ENCODE measurements around the gene EFEMP1. TPM values are rescaled to one million over a fixed set of nuclear protein-coding genes. Genes with fewer than 3 reads are reported as not detected.

The EFEMP1 gene
- total and polyA plus RNA-seq, 2 experiments from 2014 or later: 54.6 to 63.4 TPM

DNA sequence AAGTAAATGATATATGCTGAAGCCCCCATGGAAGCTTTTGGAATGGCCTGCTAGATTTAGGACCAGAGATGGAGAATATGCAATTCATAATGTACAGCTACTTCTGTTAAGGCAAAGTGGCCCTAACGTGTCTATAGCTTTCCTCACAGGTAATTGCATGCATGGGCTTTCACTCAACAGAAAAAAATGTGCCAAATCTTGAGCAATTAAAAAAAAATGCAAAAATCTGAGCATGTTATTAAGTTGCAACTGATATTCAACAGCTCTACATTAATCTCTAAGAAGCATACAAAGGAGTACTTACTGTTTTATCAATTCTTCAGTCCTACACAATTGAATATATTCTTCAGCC is 79.6 kb downstream of the EFEMP1 start:
- Histone ChIP-seq H3K4me3 (no peak overlapping the region), H3K36me3 (replicated peaks; ENCODE audit: insufficient read depth, low read depth) (no peaks in the 10 kb centered on the region), H3K4me2 (no peak overlapping the region), H2AFZ (no peak overlapping the region), H3K27me3 (no peaks in the 10 kb centered on the region), H3K9me3 (ENCODE audit: low read depth) (no peaks in the 10 kb centered on the region), H3K9me2 (replicated peaks; ENCODE audit: insufficient read depth) (no peaks in the 10 kb centered on the region), H3K4me1 (ENCODE audit: insufficient read depth) (peaks cover 34% of the 10 kb centered on the region), H4K20me1 (ENCODE audit: insufficient read depth, poor library complexity, severe bottlenecking) (no peaks in the 10 kb centered on the region), H3K79me2 (no peaks in the 10 kb centered on the region), H3K27ac (peak overlapping the region; percentile 75)
- TF ChIP-seq, protein P1, sequence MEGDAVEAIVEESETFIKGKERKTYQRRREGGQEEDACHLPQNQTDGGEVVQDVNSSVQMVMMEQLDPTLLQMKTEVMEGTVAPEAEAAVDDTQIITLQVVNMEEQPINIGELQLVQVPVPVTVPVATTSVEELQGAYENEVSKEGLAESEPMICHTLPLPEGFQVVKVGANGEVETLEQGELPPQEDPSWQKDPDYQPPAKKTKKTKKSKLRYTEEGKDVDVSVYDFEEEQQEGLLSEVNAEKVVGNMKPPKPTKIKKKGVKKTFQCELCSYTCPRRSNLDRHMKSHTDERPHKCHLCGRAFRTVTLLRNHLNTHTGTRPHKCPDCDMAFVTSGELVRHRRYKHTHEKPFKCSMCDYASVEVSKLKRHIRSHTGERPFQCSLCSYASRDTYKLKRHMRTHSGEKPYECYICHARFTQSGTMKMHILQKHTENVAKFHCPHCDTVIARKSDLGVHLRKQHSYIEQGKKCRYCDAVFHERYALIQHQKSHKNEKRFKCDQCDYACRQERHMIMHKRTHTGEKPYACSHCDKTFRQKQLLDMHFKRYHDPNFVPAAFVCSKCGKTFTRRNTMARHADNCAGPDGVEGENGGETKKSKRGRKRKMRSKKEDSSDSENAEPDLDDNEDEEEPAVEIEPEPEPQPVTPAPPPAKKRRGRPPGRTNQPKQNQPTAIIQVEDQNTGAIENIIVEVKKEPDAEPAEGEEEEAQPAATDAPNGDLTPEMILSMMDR (IDR thresholded peaks at IDR 0.05; ENCODE audit: poor library complexity): no peak
- TF ChIP-seq EZH2 (IDR thresholded peaks at IDR 0.05; ENCODE audit: borderline replicate concordance) (no peak), EZH2phosphoT487 (IDR thresholded peaks at IDR 0.05; ENCODE audit: low read depth, severe bottlenecking, unreplicated experiment) (no peak)
- WGBS (ENCODE audit: low lambda C conversion rate, missing lambda C conversion rate): 80% methylated on average over 1 of the region's 1 CpG
- DNase-seq (ENCODE audit: low spot score): no peak

DNA sequence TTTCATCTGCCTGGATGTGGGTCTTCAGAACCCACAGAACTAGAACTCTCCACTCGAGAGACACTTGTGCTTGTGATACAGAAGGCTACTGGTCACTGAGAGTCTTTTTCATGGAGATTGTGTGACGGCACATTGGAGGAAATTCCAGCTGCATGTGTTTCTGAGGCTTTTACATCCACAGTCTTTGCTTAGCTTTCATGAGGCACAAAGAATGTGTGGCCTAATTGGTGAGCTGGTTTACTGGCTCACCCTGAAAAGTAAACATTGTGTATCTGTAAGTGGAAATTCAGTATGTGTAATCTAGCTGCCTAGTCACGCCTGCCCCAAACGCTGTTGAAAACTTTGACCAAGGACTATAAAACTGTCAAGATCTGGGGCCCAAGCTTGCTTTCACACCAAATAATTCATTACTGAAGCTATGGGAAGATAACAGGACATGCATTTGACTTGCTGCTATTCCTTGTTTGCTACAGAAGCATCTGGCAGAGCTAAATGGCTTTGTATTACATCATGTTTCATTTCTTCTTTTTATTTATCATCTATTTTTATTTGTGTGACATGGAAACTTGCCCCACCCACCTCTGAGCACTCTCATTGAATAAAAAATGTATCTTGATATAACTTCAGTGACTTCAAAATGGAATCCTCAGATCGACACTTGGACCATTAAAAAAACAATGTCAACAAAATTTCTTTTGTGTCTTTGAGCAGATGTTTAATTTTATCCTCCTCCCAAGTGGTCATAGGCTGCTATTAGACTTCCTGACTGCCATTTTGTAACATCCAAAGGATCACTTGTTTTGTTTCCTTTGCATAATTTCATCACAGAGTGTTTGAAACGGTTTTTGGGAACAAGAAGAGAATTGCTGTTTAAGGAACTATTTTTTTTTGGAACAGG is 80.2 kb downstream of the EFEMP1 start:
- H3K27ac ChIP-seq: peak overlapping the region; percentile 93
- 24% methylated on average over 6 of the region's 6 CpGs for WGBS (ENCODE audit: low lambda C conversion rate, missing lambda C conversion rate)
- peak overlapping the region; percentile 37 for H3K4me2 ChIP-seq
- H3K36me3 ChIP-seq (replicated peaks; ENCODE audit: insufficient read depth, low read depth): no peaks in the 10 kb centered on the region
- no peaks in the 10 kb centered on the region for H4K20me1 ChIP-seq (ENCODE audit: insufficient read depth, poor library complexity, severe bottlenecking)
- peaks cover 40% of the 10 kb centered on the region for H3K4me1 ChIP-seq (ENCODE audit: insufficient read depth)
- H3K9me2 ChIP-seq (replicated peaks; ENCODE audit: insufficient read depth): no peaks in the 10 kb centered on the region
- no peak overlapping the region for H2AFZ ChIP-seq
- peak; percentile 87 for DNase-seq (ENCODE audit: low spot score)
- no peaks in the 10 kb centered on the region for H3K9me3 ChIP-seq (ENCODE audit: low read depth)
- no peaks in the 10 kb centered on the region for H3K79me2 ChIP-seq
- TF ChIP-seq EZH2phosphoT487 (IDR thresholded peaks at IDR 0.05; ENCODE audit: low read depth, severe bottlenecking, unreplicated experiment) (peak; percentile 99), EZH2 (IDR thresholded peaks at IDR 0.05; ENCODE audit: borderline replicate concordance) (no peak)
- TF ChIP-seq, protein P1 (IDR thresholded peaks at IDR 0.05; ENCODE audit: poor library complexity): no peak
- H3K4me3 ChIP-seq: no peak overlapping the region
- no peaks in the 10 kb centered on the region for H3K27me3 ChIP-seq

DNA sequence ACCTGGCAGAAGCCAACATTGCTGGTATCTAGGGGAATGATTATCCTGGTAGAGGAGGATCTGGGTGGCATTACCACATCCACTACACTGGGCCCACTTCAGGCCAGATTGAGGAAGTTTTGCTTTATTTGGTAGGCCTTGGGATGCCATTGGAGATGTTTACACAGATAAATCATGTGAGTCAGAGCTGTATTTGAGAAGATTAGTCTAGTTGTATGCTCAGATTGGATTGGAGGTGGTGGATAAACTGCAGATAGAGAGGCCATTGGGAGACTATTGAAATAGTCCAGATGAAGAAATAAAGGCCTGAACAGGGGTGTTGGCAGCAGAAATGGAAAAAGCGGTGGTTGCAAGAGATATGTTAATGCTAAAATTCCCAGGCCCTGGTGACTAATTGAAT is 81.5 kb downstream of the EFEMP1 start:
- Histone ChIP-seq H3K36me3 (replicated peaks; ENCODE audit: insufficient read depth, low read depth) (no peaks in the 10 kb centered on the region), H3K27me3 (no peaks in the 10 kb centered on the region), H3K4me1 (ENCODE audit: insufficient read depth) (peaks cover 43% of the 10 kb centered on the region), H3K9me2 (replicated peaks; ENCODE audit: insufficient read depth) (no peaks in the 10 kb centered on the region), H3K4me3 (no peak overlapping the region), H3K27ac (peak overlapping the region; percentile 93), H3K4me2 (no peak overlapping the region), H2AFZ (no peak overlapping the region), H3K9me3 (ENCODE audit: low read depth) (no peaks in the 10 kb centered on the region), H4K20me1 (ENCODE audit: insufficient read depth, poor library complexity, severe bottlenecking) (no peaks in the 10 kb centered on the region), H3K79me2 (no peaks in the 10 kb centered on the region)
- WGBS (ENCODE audit: low lambda C conversion rate, missing lambda C conversion rate): 57% methylated on average over 1 of the region's 1 CpG
- TF ChIP-seq EZH2 (IDR thresholded peaks at IDR 0.05; ENCODE audit: borderline replicate concordance) (no peak), EZH2phosphoT487 (IDR thresholded peaks at IDR 0.05; ENCODE audit: low read depth, severe bottlenecking, unreplicated experiment) (no peak)
- TF ChIP-seq, protein P1 (IDR thresholded peaks at IDR 0.05; ENCODE audit: poor library complexity): no peak
- peak; percentile 33 for DNase-seq (ENCODE audit: low spot score)

Measured in hepatocyte (in vitro differentiated cells).